GM18507 (cell line): Measurements from ENCODE around the gene ZNF385D.

Experiments used
- DNase-seq: peaks from one replicate; pipeline ENCODE4 v3.0.0; 2011; ENCODE audit warnings: low read depth; ENCODE audit not compliant: insufficient read length; ENCODE audit errors: extremely low spot score
- FAIRE-seq: peaks from 2 replicates; lab custom pipeline; 2011; peaks lifted over from hg19 to GRCh38; lab: Jason Lieb, UNC

Gene ZNF385D

DNA sequence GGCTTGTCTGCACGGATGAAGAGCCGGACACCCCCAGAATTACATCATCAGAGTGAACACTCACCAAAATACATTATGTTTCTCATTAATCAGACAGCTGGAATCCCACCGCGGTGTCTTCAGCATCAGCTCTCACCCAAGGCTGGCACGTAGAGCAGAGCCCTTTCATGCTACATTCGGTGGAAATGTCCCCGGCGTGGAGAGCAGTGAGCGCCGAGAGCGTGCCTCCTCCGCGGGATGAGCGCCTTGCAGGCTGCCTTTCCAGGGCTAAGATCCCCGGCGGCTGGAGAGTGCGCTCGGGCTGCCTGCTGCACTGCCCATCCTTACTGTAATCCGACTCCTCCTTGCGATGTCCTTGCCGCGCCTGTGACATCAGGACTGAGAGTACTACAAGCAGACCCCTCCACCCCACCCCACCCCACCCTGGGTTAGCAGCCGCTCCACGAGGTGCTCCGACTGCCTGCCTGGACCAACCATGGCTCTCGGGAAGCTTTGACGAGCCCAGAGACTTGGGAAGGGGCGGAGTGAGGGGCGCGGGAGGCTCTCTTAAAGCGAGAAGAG, at the start of gene ZNF385D:
Gene ZNF385D, minus strand, starts transcription at position 380 of the 561 bp plus-strand sequence. Its CDS starts 294 bp downstream, at position 86.
- no peak for FAIRE-seq
- no peak for DNase-seq

GRCh38 chr3:21798356-21799088, 47.5 kb upstream of the ZNF385D start:
- FAIRE-seq (no peak), DNase-seq (no peak)

DNA sequence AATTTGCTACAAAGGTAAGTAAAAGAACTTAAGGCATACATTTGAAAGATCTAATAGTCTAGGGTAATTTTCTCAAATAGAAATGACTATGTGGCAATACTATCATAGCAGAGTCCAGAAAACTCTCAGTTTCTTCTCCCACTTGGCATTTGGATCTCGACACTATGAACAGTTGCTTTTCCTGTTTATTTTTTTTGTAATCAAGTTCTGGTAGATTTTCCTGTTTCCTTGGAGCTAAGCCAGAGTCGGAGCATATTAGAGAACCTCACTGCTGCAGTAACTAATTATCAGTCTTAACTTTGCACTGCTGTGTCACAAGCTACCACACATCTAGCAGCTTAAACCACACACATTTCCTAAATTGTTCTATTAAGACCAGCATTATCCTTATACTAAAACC, 44.9 kb upstream of the ZNF385D start:
- no peak for DNase-seq
- FAIRE-seq, result no peak

- FAIRE-seq (no peak), DNase-seq (no peak)
Observed at GRCh38 chr3:21795152-21795837, 44.3 kb upstream of the ZNF385D start.

DNA sequence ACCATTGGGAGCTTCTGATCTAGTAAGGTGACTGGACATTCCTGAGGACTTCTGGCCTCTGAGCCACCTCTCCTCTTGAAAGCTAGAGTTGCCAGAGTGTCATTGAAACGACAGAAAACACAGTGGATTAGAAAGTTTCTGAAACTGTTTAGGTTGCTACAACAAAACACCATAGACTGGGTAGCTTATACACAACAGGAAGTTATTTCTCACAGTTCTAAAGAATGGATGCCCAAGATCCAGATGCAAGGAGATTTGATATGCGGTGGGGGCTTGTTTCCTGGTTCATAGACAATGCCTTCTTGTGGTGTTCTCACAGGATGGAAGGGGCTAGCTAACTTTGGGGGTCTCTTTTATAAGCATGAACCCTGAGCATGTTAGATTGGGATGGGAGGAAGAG, 43.3 kb upstream of the ZNF385D start:
- DNase-seq (no peak), FAIRE-seq (no peak)

GRCh38 chr3:21792176-21792575, 41.2 kb upstream of the ZNF385D start:
- DNase-seq, result no peak
- FAIRE-seq, result no peak

DNA sequence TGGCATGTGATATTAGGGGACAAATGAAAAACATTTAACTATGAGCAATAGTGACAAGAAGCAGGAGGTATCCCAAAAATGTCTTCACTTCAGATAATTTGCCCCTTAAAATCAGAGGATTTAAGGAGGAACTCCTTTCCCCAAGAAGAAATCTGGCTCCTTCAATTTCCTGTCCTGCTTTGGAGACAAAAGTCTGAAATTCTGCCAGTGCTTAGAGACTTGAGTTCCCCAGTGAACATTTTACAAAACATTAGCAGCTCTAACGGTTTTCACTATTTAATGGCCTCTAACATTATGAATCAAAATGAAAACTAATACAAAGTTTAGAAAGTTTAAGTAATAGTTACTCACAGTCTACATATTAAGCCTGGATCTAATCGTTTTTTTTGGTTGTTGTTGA, 40.3 kb upstream of the ZNF385D start:
- DNase-seq, result no peak
- no peak for FAIRE-seq

GRCh38 chr3:21790466-21790865, 39.5 kb upstream of the ZNF385D start:
- no peak for DNase-seq
- no peak for FAIRE-seq

DNA sequence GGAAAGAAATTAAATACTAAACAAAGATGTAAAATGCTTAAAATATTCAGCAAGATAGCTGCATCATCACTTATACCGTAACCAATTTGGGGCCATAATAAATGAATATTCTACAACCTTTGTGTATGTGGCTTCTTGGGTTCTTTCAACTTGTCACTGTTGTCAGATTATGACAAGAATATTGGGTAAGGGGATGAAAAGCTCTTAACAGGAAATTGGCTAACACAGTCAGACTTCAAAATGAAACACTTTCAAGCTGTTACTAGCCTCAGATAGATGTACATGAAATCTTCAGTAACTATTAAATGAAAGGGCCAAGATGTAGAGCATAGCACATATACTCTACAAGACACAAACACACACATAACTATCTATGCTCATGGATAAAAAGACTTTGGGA, 38.7 kb upstream of the ZNF385D start:
- FAIRE-seq (no peak), DNase-seq (no peak)

DNA sequence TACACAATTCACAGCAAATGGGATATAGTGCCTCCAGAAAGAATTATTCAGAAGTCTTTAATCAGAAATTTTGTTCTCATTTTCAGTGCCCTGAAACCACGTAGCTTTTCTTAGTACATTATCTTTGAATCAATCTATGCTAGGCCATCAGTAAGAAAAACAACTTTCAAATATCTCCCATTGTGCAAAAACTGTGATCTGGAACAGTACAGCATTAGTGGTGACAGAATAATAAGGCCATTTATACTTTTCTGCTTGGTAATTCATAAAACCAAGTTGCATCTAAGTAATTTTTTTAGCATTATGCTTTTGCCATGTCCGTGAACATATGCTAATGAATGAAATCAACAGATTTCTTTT, 35.4 kb upstream of the ZNF385D start:
- FAIRE-seq, result no peak
- no peak for DNase-seq

- DNase-seq (no peak), FAIRE-seq (no peak)
Observed at GRCh38 chr3:21785765-21786437, 34.9 kb upstream of the ZNF385D start.

- FAIRE-seq, result no peak
- no peak for DNase-seq
Observed at GRCh38 chr3:21783839-21784238, 32.8 kb upstream of the ZNF385D start.

GRCh38 chr3:21781355-21781754, 30.3 kb upstream of the ZNF385D start:
- no peak for FAIRE-seq
- DNase-seq, result no peak

DNA sequence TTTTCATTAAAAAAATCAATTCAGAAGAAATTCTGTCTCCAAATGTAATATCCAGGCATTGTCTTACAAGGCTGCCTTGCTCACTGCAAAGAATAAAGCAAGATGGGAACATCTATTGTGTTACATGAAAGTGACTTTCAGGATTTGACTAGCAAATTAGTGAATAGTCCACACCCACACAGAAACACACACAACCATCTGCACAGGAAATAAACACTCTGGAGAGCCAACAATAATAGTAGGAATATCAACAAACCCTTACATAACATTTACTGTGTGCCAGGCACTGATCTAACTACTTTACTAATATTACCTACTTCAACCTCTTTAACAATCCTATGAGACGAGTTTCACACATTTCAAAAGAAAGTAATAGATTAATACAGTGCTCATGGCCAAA, 28.9 kb upstream of the ZNF385D start:
- DNase-seq, result no peak
- FAIRE-seq, result no peak

DNA sequence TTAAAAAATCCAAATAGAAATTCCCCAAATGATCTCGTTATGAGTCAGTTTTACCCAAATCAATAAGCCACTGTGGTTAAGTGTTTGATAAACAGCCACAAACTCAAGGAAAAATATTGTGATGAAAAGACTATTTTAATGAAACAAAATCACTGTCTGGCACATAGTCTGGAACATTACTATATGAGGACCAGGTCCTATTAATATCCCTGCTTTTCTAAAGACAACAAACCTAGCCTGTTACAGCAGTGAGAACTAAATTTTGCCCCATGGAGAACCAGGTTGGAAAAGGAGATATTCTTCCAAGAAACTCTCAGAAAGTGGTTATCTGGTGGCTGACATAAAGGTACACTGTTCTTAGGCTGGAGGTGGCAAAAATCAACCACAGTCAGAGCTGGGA, 27.7 kb upstream of the ZNF385D start:
- DNase-seq, result no peak
- FAIRE-seq, result no peak

GRCh38 chr3:21777821-21778220, 26.8 kb upstream of the ZNF385D start:
- DNase-seq, result no peak
- FAIRE-seq, result no peak

- DNase-seq (no peak), FAIRE-seq (no peak)
Observed at GRCh38 chr3:21766002-21766401, 15.0 kb upstream of the ZNF385D start.

DNA sequence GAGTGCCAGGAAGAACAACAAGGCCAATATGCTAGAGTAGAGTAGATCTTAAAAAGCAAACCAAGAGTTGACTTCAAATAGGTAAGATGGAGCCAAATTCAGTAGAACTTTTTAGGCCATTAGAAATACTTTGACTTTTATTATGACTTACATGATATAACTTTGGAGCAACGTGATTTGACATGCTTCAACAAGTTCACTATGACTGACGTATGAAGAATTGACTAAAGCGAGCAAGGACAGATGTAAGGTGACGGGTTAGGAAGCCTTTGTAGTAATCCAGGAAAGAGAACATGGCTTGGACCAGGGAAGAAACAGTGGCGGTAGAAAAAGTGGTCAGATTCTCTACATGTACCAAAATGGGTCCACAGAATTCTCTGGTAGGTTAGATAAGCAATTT, 4.9 kb upstream of the ZNF385D start:
- no peak for DNase-seq
- FAIRE-seq, result no peak

DNA sequence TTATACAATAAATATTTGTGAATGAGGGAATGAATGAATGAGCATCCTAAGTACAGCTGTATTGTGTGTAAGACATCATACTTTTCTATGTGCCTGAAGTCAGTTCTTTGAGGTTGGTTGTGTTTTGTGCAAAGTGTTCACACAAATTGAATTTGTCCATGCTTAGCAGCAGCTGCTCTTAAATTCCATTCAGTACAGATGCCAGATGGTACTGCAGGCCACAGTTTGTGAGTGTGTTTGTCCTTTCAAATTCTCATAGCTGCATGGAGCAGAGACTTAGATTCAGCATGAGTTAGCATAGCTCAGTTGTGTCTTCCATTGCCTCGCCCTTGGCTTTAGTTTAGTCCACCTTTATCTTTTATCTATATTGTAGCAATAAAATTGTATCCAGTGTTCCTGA, 3.8 kb upstream of the ZNF385D start:
- DNase-seq (no peak), FAIRE-seq (no peak)

DNA sequence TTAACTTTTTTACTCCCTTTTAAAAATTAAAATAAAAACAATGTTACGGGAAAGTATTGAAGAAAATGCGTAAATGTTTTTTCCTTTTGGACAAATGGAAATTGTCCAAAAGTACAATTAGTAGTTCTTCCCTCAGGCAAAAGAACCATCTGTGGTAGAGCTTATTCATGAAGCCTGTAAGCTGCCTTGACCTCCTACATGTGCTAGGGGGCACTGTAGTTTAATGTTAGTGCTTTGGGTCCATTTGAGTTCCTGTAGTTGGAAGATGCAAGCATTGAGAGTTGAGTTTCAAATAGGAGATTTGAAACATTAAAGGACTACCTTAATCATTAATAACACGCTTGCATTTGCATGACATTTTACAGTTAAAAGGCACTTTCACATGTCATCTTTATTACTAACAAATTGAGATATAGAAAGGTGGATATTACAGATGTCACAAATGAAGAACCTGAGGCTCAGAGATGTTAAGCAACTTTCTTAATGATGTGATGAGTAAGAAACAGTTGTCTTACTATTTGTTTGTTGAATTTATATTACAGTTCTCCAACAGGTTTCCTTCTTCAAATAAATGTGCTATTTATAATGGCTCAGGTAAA, 1.8 kb upstream of the ZNF385D start:
- no peak for FAIRE-seq
- no peak for DNase-seq
